Measurements from ENCODE around the gene FLT4. TPM values are rescaled to one million over a fixed set of nuclear protein-coding genes. Genes with fewer than 3 reads are reported as not detected.

Gene FLT4
- total RNA-seq, 2 donors from 2014 or later: 6.3 to 7.5 TPM

DNA sequence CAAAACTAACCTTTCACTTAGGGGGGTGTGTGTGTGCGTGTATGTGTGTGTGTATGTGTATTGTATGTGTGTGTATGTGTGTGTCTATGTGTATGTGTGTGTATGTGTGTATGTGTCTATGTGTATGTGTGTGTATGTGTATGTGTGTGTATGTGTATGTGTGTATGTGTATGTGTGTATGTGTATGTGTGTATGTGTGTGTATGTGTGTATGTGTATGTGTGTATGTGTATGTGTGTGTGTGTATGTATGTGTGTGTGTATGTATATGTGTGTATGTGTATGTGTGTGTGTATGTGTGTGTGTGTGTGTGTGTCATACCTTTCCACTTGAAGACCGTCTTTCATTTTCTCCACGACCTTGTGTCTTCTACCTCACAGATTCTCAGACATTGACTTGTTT lies 20.8 kb upstream of the FLT4 start:
- ATAC-seq: no peak
- peaks cover 0 to 11% of the 10 kb centered on the region in 2 donors for H3K27me3 ChIP-seq
- H3K4me1 ChIP-seq: peaks cover 11% of the 10 kb centered on the region
- no peaks in the 10 kb centered on the region for H3K9me3 ChIP-seq
- H3K27ac ChIP-seq: no peak overlapping the region
- H3K36me3 ChIP-seq (replicated peaks in 1 of 2; ENCODE audit: insufficient read depth in 1 of 2, low read depth in 2 of 2): no peaks in the 10 kb centered on the region
- TF ChIP-seq POLR2A (IDR thresholded peaks at IDR 0.05): no peak
- TF ChIP-seq CTCF (IDR thresholded peaks at IDR 0.05): no peak
- no peak overlapping the region for H3K4me3 ChIP-seq
- WGBS, 2 donors: 43% methylated on average over 3 of the region's 3 CpGs
- DNase-seq: no peak
- intact Hi-C loops (cut with DNase I): no loop called here

DNA sequence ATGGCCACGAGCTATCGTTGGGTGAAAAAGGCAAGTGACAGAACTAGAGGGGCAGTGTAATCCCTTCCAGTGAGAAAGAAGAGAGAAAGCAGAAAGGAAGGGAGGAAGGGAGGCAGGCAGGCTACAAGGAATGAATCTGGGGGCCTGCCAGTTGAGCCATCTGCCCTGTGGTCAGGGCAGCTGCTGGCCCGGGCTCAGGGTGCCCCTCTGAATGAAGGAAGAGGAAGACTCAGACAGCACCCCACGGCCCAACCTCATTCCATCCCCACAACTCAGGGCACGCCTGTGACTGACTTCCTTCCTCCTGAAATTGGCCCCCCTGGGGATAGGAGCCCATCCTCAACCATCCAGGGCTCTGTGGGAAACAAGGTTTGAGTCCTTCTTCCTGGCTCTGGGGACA lies 20.3 kb upstream of the FLT4 start:
- Histone ChIP-seq H3K4me3 (no peak overlapping the region), H3K27me3 (peaks cover 0 to 11% of the 10 kb centered on the region in 2 donors), H3K4me1 (peaks cover 11% of the 10 kb centered on the region), H3K9me3 (no peaks in the 10 kb centered on the region), H3K27ac (no peak overlapping the region), H3K36me3 (replicated peaks in 1 of 2; ENCODE audit: insufficient read depth in 1 of 2, low read depth in 2 of 2) (no peaks in the 10 kb centered on the region)
- no peak for ATAC-seq
- intact Hi-C loops (cut with DNase I): no loop called here
- TF ChIP-seq POLR2A (IDR thresholded peaks at IDR 0.05) (no peak), CTCF (IDR thresholded peaks at IDR 0.05) (no peak)
- WGBS, 2 donors: 61 to 66% methylated on average over 4 to 5 of the region's 5 CpGs
- no peak for DNase-seq

DNA sequence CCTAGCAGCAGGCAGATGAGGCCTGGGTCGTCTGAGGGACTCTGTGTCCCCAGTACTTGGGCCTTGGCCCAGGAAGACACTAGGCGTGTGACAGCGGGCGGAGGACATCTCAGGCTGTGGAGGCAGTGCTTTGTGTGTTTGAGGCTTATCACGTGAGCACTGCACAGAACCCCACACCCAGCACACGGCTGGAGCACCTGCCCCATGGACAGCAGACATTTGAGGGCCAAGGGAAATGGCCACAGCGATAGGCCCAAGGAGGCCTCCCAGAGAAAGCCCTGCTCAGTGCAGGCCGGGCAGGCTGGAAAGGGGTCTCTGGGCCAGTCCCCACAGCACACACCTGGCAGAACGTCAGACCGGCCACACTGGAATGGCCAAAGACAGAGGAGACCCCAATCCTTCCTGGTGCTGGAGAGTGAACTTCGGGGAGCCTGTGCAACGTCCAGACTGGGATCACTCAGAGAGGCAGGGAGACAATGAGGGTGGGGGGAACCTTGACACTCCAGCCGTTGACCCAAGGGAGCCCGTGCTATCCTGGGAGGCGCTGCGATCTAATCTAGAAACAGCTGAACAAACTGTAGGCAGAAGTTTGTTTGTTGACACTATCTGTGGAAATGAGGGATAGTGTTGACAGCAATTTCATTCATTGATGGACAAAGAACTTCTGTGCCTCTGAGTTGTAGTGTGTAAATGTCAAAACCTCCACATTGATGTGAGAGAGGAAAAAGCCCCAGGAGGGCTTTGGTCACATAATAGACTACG lies 19.6 kb upstream of the FLT4 start:
- TF ChIP-seq POLR2A (IDR thresholded peaks at IDR 0.05): no peak
- TF ChIP-seq CTCF (IDR thresholded peaks at IDR 0.05): no peak
- Histone ChIP-seq H3K4me3 (no peak overlapping the region), H3K4me1 (peaks cover 10% of the 10 kb centered on the region), H3K36me3 (replicated peaks in 1 of 2; ENCODE audit: insufficient read depth in 1 of 2, low read depth in 2 of 2) (no peaks in the 10 kb centered on the region), H3K9me3 (no peaks in the 10 kb centered on the region), H3K27me3 (peaks cover 0 to 11% of the 10 kb centered on the region in 2 donors), H3K27ac (no peak overlapping the region)
- intact Hi-C loops (cut with DNase I): no loop called here
- 59 to 68% methylated on average over 9 to 16 of the region's 17 CpGs for WGBS, 2 donors
- ATAC-seq (no peak), DNase-seq (no peak)

DNA sequence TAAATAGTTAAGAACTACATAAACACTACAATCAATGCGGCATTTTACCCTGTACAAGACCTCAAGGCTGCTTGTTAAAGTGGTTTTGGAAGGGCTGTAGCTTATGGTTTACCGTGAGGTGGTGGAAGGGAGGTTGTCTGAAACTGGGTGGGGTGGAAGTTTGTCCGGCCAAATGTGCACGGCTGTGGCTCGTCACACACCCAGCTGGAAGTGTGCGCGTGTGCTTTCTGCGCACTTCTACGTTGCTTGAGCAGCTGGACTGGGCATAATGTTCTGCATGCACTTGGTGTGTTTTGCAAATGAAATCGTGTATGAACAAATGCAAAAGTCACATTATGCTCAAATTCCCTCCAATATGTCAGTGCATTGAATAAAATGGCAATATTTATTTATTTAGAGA lies 17.4 kb upstream of the FLT4 start:
- H3K27me3 ChIP-seq: no peaks in the 10 kb centered on the region
- intact Hi-C loops (cut with DNase I): no loop called here
- TF ChIP-seq CTCF (IDR thresholded peaks at IDR 0.05) (no peak), POLR2A (IDR thresholded peaks at IDR 0.05) (no peak)
- no peak for ATAC-seq
- no peaks in the 10 kb centered on the region for H3K9me3 ChIP-seq
- no peak overlapping the region for H3K4me3 ChIP-seq
- 80 to 90% methylated on average over 10 of the region's 10 CpGs for WGBS, 2 donors
- H3K4me1 ChIP-seq: peaks cover 4% of the 10 kb centered on the region
- no peak for DNase-seq
- H3K27ac ChIP-seq: no peak overlapping the region
- H3K36me3 ChIP-seq (replicated peaks in 1 of 2; ENCODE audit: insufficient read depth in 1 of 2, low read depth in 2 of 2): no peaks in the 10 kb centered on the region

Data from body of pancreas (tissue), 4 donors.